NCI-H526 (cell line): ENCODE data around the gene C1orf216.
"Not testable (repeated sequence)": the region's sequence is repeated elsewhere in the genome, so short reads cannot be mapped to it uniquely, and the experiment has no call there.

Experiments
- DNase-seq, 2 experiments: peaks; one replicate each; lab custom pipeline; 2025; lab: John Stamatoyannopoulos, UW

The C1orf216 gene

DNA sequence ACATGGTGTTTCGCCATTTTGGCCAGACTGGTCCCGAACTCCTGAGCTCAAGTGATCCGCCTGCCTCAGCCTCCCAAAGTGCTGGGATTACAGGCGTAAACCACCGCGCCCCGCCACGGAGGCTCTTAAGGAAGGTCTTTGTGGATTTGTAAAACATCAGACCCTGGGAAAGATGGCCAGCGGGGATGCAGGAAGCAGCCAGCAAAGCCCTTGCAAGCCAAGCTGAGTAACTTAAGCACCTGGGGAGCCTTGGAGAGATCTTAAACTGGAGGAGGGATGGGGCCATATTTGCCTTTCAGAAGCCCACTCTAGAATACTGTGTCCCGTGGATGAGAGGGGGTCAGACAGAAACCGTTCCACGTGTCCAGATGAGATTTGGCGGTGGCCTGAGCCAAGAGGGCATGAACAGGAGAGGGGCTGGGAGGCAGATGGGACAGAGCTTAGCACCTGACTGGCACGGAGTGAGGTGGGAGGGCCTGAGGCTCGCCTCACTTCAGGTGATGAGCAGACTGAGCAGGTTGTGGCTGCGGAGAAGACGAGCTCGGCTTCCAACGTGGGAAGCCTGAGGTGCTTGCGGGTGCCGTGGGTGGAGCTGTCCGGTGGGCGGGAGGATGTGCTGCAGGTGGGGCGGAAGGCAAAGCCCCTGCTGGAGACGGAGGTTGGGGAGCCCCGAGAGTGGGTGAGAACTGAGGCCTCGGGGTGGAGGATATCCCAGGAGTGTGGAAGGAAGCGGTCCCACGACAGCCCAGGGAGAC lies 11.7 kb downstream of the C1orf216 start:
- DNase-seq = peak; percentile 53 to 76

- DNase-seq = peak; percentile 93 to 95
Measured at GRCh38 chr1:35702508-35702907, 16.2 kb downstream of the C1orf216 start.

DNA sequence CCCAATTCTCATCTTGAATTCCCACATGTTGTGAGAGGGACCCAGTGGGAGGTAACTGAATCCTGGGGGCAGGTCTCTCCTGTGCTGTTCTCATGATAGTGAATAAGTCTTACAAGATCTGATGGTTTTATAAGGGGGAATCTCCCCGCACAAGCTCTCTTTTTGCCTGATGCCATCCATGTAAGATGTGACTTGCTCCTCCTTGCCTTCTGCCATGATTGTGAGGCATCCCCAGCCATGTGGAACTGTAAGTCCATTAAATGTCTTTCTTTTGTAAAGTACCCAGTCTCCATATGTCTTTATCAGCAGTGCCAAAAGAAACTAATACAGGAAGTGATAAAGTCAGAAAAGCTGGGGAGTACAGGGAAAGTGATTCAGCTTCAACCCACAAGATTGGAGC lies 19.5 kb downstream of the C1orf216 start:
- not testable (repeated sequence) for DNase-seq

DNA sequence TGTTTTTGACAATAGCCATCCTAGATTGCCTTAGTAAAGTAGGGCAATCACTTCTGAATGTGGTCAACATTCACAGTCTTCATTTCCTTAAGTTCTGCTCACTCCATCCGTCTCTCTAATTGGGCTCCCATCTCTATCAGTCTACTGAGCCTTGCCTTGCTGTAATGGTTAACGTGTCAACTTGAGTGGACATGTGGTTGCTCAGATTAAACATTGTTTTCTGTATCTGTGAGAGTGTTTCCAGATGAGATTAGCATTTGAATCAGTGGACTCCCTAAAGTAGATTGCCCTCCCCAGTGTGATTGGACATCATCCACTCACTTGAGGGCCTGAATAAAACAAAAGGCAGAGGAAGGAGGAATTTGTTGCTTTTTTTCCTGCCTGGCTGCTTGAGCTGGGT lies 26.4 kb downstream of the C1orf216 start:
- no peak for DNase-seq

- no peak for DNase-seq
Measured at GRCh38 chr1:35691571-35692220, 27.0 kb downstream of the C1orf216 start.

GRCh38 chr1:35691080-35691479 lies 27.6 kb downstream of the C1orf216 start:
- no peak for DNase-seq

DNA sequence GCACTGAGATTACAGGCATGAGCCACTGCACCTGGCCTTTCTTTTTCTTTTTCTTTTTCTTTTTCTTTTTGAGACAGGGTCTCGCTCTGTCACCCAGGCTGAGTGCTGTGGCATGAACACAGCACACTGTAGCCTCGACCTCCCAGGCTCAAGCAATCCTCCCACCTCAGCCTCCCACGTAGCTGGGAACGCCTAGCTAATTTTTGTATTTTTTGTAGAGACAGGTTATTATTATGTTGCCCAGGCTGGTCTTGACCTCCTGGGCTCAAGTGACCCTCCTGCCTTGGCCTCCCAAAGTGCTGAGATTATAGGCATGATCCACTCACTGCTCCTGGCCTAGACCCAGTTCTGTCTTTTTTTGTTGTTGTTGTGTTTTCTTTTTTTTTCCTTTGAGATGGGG lies 28.6 kb downstream of the C1orf216 start:
- not testable (repeated sequence) for DNase-seq

DNA sequence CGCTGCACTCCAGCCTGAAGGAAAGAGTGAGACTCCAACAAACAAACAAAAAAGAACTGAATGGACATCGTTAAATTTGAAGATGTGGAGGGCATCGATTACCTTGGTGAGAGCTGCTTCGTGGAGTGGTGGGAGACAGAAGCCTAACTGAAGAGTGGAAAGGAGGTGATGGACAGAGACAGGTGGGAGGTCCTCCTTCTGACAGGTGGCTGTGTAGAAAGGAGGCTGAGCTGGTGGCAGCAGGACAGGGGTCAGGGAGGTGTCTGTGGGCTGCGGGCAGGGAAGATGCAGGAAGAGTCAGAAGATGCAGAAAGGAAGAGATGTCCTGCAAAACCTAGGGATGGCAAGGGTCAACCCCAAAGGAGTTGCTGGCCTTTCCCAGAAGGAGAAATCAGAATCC lies 30.5 kb downstream of the C1orf216 start:
- no peak for DNase-seq

- DNase-seq = no peak
Measured at GRCh38 chr1:35683012-35683411, 35.7 kb downstream of the C1orf216 start.

DNA sequence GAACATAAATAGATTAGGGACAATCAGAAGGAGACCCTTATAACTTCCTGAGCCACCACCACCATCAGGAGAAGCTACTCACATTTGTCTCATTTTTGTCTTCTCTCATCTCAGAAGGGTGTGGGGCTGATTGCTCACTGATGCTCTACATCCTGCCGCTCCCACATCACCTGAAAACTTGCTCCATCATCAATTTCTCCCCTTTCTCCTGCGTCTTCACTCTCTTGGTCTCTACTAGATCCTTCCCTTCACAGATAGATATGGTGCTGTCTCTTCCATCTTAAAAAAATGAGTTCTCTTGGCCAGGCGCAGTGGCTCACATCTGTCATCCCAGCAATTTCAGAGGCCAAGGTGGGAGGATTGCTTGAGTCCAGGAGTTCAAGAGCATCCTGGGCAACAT lies 38.4 kb downstream of the C1orf216 start:
- no peak for DNase-seq

GRCh38 chr1:35675773-35676172 lies 42.9 kb downstream of the C1orf216 start:
- no peak for DNase-seq

DNA sequence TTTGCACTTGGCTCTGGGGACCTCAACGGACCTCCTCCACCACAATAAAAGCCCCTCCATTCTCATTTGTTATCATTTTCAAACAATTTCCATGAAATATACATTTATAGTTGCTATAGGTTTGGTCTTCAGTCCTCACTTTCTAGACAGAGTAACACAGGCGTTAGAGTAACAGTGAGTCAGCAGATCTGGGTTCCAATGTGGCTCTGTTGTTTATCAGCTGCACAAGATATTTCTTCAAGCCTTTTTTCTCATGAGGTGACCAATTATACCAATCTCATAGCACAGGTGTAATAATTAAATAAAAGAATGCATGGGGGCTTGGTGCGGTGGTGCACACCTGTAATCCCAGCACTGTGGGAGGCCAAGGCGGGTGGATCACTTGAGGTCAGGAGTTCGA lies 44.6 kb downstream of the C1orf216 start:
- no peak for DNase-seq

DNA sequence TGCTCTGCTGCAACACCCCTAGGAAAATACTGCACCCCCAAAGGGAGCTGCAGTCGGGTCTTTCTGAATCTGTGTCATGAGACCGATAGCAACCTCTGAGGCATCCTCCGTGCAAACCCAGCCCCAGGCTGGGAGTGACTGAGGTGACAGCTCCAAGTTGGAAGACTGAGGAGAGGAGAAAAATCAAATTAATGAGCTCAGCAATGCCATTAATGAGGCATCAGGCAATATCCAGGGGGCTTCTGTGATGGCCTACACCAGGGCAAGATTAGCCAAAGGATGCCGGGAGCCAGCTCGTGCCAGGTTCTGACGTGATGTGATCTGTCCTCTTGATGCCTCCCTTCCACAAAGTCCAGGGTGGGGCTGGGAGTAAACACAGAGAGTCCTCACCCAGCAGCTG lies 46.6 kb downstream of the C1orf216 start:
- no peak for DNase-seq

DNA sequence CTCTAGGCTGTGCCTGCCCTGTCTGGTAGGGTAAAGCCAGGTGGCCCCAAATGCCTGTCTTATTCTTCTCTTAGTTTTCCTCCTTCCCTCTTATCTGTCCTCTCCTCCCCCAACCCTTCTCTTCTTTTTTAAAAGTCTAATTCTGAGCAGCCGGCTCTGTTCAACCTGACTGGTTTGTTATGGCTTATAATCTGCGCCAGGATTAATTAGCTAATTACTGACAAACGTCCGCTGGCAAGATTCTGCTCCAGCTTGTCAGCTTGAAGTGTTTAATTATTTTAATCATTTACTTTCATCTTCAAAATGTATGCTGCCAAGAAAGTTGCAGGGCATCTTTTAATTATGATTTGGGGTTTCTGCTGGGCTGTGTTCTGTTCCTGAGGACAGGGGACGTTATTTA lies 50.2 kb downstream of the C1orf216 start:
- no peak for DNase-seq

- no peak for DNase-seq
Measured at GRCh38 chr1:35666916-35667315, 51.8 kb downstream of the C1orf216 start.

DNA sequence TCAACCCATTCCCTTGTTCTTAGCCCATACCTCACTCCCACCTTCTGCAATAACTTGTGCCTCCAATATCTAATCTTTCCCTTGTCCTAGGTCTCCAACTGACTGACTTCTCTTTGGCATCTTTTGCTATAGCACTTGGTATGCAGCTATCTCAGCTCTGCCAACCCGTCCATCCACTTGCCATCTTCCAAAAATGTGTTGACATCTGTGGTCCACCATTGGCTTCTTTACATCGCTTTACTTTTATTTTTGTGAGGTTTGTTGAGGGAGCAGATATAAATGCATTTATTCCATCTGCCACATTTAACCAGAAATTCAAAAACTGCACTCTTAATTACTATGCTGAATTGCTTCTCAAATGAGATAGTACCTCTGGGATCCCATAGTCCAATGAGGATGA lies 52.5 kb downstream of the C1orf216 start:
- DNase-seq = no peak
